ENCODE data around the gene SLFN14. TPM values are rescaled to one million over a fixed set of nuclear protein-coding genes. Genes with fewer than 3 reads are reported as not detected.

SLFN14 gene
- total RNA-seq (not detected in 2 replicates), polyA plus RNA-seq (not detected in 2 replicates), polyA minus RNA-seq (0.17 and 0.36 TPM in 2 replicates)
- total RNA-seq (2013) = 2.4 TPM

DNA sequence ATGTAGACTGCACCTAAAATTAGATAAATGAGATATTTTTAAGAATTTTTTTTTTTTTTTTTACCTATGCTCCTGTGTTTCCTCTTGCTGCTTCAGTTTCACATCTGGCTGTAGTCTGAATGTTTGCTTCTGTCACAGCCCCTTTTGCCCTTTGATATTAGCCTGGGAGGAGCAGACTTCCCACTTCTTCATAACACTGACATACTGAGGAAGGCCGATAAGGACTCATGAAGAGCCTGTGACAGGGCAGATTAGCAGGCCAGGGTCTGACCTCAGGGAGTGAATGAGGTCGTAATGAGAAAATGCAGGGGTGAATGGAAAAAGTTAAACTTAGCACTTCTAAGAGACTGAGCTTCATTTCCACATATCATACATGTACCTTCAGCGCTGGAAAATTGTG is at the start of gene SLFN14:
SLFN14 (minus strand) TSS at position 117 of the 400 bp plus-strand sequence. CDS start 2,757 bp downstream, outside the sequence.
- Histone ChIP-seq H3K27me3 (replicated peaks in 1 of 4; ENCODE audit: control extremely low read depth in 1 of 4, control insufficient read depth in 3 of 4, insufficient read depth in 4 of 4, low read length in 3 of 4) (peaks cover 0 to 12% (median 0%) of the 10 kb centered on the region in 4 experiments), H3K9me3 (ENCODE audit: control extremely low read depth in 1 of 3, control insufficient read depth in 2 of 3, insufficient read depth in 1 of 3, low read length in 2 of 3) (no peaks in the 10 kb centered on the region), H3K4me3 (ENCODE audit: control extremely low read depth in 1 of 5, extremely low read depth in 1 of 5, insufficient read depth in 1 of 5, low read depth in 2 of 5, low read length in 4 of 5) (no peak within 1 kb of the TSS), H3K4me1 (ENCODE audit: control insufficient read depth in 2 of 2, insufficient read depth in 2 of 2, low read length in 2 of 2) (no peaks in the 10 kb centered on the region), H3K9ac (ENCODE audit: low read length) (no peak within 1 kb of the TSS), H3K27ac (ENCODE audit: low read length in 2 of 2) (no peak within 1 kb of the TSS), H3K36me3 (replicated peaks in 1 of 2; ENCODE audit: control extremely low read depth in 1 of 2, control insufficient read depth in 1 of 2, extremely low read depth in 1 of 2, insufficient read depth in 2 of 2, low read length in 1 of 2) (no peaks in the 10 kb centered on the region), H3K79me2 (ENCODE audit: control insufficient read depth, insufficient read depth, low read length) (no peaks in the 10 kb centered on the region), H2AFZ (ENCODE audit: insufficient read depth, low read depth, low read length, poor library complexity, severe bottlenecking) (no peak within 1 kb of the TSS), H4K20me1 (ENCODE audit: control insufficient read depth, insufficient read depth, low read length, poor library complexity, severe bottlenecking) (no peaks in the 10 kb centered on the region), H3K4me2 (replicated peaks; ENCODE audit: low read depth, low read length, poor library complexity, severe bottlenecking) (no peak within 1 kb of the TSS)
- no peak for TF ChIP-seq EZH2 (IDR thresholded peaks at IDR 0.05; ENCODE audit: borderline replicate concordance, insufficient read depth, low read depth, low read length, poor library complexity, severe bottlenecking)
- TF ChIP-seq, protein P1, sequence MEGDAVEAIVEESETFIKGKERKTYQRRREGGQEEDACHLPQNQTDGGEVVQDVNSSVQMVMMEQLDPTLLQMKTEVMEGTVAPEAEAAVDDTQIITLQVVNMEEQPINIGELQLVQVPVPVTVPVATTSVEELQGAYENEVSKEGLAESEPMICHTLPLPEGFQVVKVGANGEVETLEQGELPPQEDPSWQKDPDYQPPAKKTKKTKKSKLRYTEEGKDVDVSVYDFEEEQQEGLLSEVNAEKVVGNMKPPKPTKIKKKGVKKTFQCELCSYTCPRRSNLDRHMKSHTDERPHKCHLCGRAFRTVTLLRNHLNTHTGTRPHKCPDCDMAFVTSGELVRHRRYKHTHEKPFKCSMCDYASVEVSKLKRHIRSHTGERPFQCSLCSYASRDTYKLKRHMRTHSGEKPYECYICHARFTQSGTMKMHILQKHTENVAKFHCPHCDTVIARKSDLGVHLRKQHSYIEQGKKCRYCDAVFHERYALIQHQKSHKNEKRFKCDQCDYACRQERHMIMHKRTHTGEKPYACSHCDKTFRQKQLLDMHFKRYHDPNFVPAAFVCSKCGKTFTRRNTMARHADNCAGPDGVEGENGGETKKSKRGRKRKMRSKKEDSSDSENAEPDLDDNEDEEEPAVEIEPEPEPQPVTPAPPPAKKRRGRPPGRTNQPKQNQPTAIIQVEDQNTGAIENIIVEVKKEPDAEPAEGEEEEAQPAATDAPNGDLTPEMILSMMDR (IDR thresholded peaks at IDR 0.05) = no peak
- POLR2A ChIA-PET = no interaction called here
- intact Hi-C loops (cut with micrococcal nuclease) = no loop called here
- WGBS (ENCODE audit: insufficient coverage) = no CpG with 5 or more reads among the region's 3 CpGs
- CTCF ChIA-PET = no interaction called here
- ATAC-seq (ENCODE audit: low read depth) = no peak
- no peaks in the 10 kb centered on the region for H3K9me3 Mint-ChIP-seq (ENCODE audit: insufficient read depth)
- no peak within 1 kb of the TSS for H3K4me3 Mint-ChIP-seq
- peaks cover 30% of the 10 kb centered on the region for H3K27me3 Mint-ChIP-seq
- H3K4me1 Mint-ChIP-seq = no peaks in the 10 kb centered on the region
- DNase-seq = no peak
- H3K27ac Mint-ChIP-seq = no peak within 1 kb of the TSS

DNA sequence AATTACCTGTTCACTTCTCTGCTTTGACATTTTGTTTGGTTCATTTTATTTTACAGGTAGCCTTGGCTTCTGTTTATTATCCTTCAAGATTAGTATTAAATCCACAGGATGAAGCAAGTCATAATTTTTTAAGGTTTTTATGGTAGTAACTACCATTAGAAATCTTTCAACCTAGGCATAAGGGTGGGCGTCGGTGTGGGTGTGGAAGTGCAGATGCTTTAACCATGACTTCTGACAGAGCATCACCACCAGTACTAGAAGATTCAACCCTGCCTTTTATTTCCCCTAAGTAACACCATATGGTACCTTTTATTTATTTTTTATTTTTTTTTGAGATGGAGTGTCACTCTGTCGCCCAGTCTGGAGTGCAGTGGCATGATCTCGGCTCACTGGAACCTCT is 49.2 kb upstream of the SLFN14 start:
- H3K9me3 ChIP-seq (ENCODE audit: control extremely low read depth in 1 of 3, control insufficient read depth in 2 of 3, insufficient read depth in 1 of 3, low read length in 2 of 3) = no peaks in the 10 kb centered on the region
- H3K4me3 Mint-ChIP-seq = no peak overlapping the region
- no peak overlapping the region for H2AFZ ChIP-seq (ENCODE audit: insufficient read depth, low read depth, low read length, poor library complexity, severe bottlenecking)
- no peaks in the 10 kb centered on the region for H3K4me1 Mint-ChIP-seq
- no peaks in the 10 kb centered on the region for H3K27me3 ChIP-seq (replicated peaks in 1 of 4; ENCODE audit: control extremely low read depth in 1 of 4, control insufficient read depth in 3 of 4, insufficient read depth in 4 of 4, low read length in 3 of 4)
- no peaks in the 10 kb centered on the region for H4K20me1 ChIP-seq (ENCODE audit: control insufficient read depth, insufficient read depth, low read length, poor library complexity, severe bottlenecking)
- DNase-seq (no peak), ATAC-seq (ENCODE audit: low read depth) (no peak)
- H3K27me3 Mint-ChIP-seq = no peaks in the 10 kb centered on the region
- H3K27ac ChIP-seq (ENCODE audit: low read length in 2 of 2) = no peak overlapping the region
- 100% methylated on average over 1 of the region's 4 CpGs for WGBS (ENCODE audit: insufficient coverage)
- TF ChIP-seq, protein P1 (IDR thresholded peaks at IDR 0.05) = no peak
- TF ChIP-seq EZH2 (IDR thresholded peaks at IDR 0.05; ENCODE audit: borderline replicate concordance, insufficient read depth, low read depth, low read length, poor library complexity, severe bottlenecking) = no peak
- ChIA-PET CTCF (no interaction called here), POLR2A (no interaction called here)
- H3K36me3 ChIP-seq (replicated peaks in 1 of 2; ENCODE audit: control extremely low read depth in 1 of 2, control insufficient read depth in 1 of 2, extremely low read depth in 1 of 2, insufficient read depth in 2 of 2, low read length in 1 of 2) = peaks cover 11 to 50% of the 10 kb centered on the region in 2 experiments
- no peaks in the 10 kb centered on the region for H3K4me1 ChIP-seq (ENCODE audit: control insufficient read depth in 2 of 2, insufficient read depth in 2 of 2, low read length in 2 of 2)
- no peaks in the 10 kb centered on the region for H3K9me3 Mint-ChIP-seq (ENCODE audit: insufficient read depth)
- H3K4me2 ChIP-seq (replicated peaks; ENCODE audit: low read depth, low read length, poor library complexity, severe bottlenecking) = no peak overlapping the region
- H3K79me2 ChIP-seq (ENCODE audit: control insufficient read depth, insufficient read depth, low read length) = no peaks in the 10 kb centered on the region
- H3K27ac Mint-ChIP-seq = no peak overlapping the region
- H3K9ac ChIP-seq (ENCODE audit: low read length) = no peak overlapping the region
- no peak overlapping the region for H3K4me3 ChIP-seq (ENCODE audit: control extremely low read depth in 1 of 5, extremely low read depth in 1 of 5, insufficient read depth in 1 of 5, low read depth in 2 of 5, low read length in 4 of 5)
- intact Hi-C loops (cut with micrococcal nuclease) = loop anchor here (10.0 kb wide), 1 partner anchor 195 kb away; the partner anchor contains the start of gene TAF15

All from B cell (primary cell).